ENCODE results near the gene CDKN1C.

CDKN1C gene

GRCh38 chr11:2838091-2838490 is 47.5 kb downstream of the CDKN1C start:
- H3K4me3 ChIP-seq (replicated peaks; ENCODE audit: low read depth, low read length), result no peak overlapping the region
- TF ChIP-seq, protein P1, sequence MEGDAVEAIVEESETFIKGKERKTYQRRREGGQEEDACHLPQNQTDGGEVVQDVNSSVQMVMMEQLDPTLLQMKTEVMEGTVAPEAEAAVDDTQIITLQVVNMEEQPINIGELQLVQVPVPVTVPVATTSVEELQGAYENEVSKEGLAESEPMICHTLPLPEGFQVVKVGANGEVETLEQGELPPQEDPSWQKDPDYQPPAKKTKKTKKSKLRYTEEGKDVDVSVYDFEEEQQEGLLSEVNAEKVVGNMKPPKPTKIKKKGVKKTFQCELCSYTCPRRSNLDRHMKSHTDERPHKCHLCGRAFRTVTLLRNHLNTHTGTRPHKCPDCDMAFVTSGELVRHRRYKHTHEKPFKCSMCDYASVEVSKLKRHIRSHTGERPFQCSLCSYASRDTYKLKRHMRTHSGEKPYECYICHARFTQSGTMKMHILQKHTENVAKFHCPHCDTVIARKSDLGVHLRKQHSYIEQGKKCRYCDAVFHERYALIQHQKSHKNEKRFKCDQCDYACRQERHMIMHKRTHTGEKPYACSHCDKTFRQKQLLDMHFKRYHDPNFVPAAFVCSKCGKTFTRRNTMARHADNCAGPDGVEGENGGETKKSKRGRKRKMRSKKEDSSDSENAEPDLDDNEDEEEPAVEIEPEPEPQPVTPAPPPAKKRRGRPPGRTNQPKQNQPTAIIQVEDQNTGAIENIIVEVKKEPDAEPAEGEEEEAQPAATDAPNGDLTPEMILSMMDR (IDR thresholded peaks at IDR 0.05; ENCODE audit: low read depth, low read length, missing control alignments), result no peak
- DNase-seq (ENCODE audit: extremely low read depth, low read depth), result no peak

GRCh38 chr11:2837651-2838050 is 47.9 kb downstream of the CDKN1C start:
- TF ChIP-seq, protein P1 (IDR thresholded peaks at IDR 0.05; ENCODE audit: low read depth, low read length, missing control alignments), result no peak
- H3K4me3 ChIP-seq (replicated peaks; ENCODE audit: low read depth, low read length), result no peak overlapping the region

DNA sequence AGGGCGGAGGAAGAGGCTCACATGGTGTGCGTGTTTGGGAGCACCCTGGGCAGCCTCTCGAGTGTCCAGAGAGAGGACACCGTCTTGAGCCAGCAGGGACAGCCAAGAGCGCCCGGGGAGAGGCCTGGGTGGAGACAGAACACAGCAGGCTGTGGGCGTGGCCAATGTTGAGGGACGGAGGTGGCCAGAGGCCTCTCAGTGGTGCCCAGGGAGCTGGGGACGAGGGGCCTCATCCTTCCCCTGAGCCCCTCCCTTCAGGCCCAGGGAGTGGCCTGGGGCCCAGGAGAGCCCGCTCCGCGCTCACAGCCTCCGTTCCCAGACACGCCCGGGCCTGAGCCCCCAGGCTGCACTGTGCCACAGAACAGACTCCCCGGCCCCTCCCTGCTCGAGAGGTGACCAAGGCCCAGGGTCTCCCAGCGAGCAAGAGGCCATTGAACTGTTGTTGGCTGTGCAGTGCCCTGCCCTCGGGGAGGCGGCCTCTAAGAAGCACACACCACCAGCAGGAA is 48.4 kb downstream of the CDKN1C start:
- DNase-seq (ENCODE audit: extremely low read depth, low read depth), result no peak
- TF ChIP-seq, protein P1 (IDR thresholded peaks at IDR 0.05; ENCODE audit: low read depth, low read length, missing control alignments), result no peak
- H3K4me3 ChIP-seq (replicated peaks; ENCODE audit: low read depth, low read length), result no peak overlapping the region

More at GRCh38 chr11:2837651-2838050, 47.9 kb downstream of the CDKN1C start:
- no peak for DNase-seq (ENCODE audit: extremely low read depth, low read depth)

- H3K4me3 ChIP-seq (replicated peaks; ENCODE audit: low read depth, low read length), result no peak overlapping the region
- no peak for DNase-seq (ENCODE audit: extremely low read depth, low read depth)
- TF ChIP-seq, protein P1 (IDR thresholded peaks at IDR 0.05; ENCODE audit: low read depth, low read length, missing control alignments), result no peak
Observed at GRCh38 chr11:2836315-2837095, 49.1 kb downstream of the CDKN1C start.

DNA sequence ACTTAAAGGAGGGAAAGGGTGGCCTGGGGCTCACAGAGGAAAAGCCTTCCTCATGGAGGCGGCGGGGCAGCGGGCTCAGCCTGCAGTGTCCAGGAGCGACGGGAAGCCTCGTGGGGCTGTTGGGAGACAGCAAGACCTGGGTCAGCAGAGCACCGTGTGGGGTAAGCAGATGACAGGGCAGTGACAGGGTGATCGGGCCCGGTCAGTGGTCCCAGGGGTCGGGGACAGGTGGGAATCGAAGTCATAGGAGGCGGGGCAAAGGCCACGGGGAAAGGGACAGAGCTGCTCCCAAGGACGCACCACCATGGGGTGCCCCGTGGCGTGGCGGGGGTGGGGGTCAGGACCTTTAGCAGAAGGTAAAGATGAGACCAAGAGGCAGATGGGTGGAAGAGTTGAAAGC is 49.8 kb downstream of the CDKN1C start:
- H3K4me3 ChIP-seq (replicated peaks; ENCODE audit: low read depth, low read length), result no peak overlapping the region
- TF ChIP-seq, protein P1 (IDR thresholded peaks at IDR 0.05; ENCODE audit: low read depth, low read length, missing control alignments), result no peak
- DNase-seq (ENCODE audit: extremely low read depth, low read depth), result no peak

GRCh38 chr11:2835296-2835695 is 50.3 kb downstream of the CDKN1C start:
- TF ChIP-seq, protein P1 (IDR thresholded peaks at IDR 0.05; ENCODE audit: low read depth, low read length, missing control alignments), result no peak
- no peak overlapping the region for H3K4me3 ChIP-seq (replicated peaks; ENCODE audit: low read depth, low read length)
- DNase-seq (ENCODE audit: extremely low read depth, low read depth), result no peak
